Stimulated activated CD4-positive, alpha-beta T cell treated with anti-CD3 and anti-CD28 coated beads, TNF-alpha, amount 100 ng/mL, for 48 hours (primary cell): Measurements from ENCODE around the gene RBM27.
"Not testable (repeated sequence)": the region's sequence is repeated elsewhere in the genome, so short reads cannot be mapped to it uniquely, and the experiment has no call there.

Source experiments
- DNase-seq, 3 donors: peaks; one replicate each; pipeline ENCODE4 v3.0.0-alpha.2; 2020; ENCODE audit warnings: low read depth in 3 of 3

Gene RBM27, protein sequence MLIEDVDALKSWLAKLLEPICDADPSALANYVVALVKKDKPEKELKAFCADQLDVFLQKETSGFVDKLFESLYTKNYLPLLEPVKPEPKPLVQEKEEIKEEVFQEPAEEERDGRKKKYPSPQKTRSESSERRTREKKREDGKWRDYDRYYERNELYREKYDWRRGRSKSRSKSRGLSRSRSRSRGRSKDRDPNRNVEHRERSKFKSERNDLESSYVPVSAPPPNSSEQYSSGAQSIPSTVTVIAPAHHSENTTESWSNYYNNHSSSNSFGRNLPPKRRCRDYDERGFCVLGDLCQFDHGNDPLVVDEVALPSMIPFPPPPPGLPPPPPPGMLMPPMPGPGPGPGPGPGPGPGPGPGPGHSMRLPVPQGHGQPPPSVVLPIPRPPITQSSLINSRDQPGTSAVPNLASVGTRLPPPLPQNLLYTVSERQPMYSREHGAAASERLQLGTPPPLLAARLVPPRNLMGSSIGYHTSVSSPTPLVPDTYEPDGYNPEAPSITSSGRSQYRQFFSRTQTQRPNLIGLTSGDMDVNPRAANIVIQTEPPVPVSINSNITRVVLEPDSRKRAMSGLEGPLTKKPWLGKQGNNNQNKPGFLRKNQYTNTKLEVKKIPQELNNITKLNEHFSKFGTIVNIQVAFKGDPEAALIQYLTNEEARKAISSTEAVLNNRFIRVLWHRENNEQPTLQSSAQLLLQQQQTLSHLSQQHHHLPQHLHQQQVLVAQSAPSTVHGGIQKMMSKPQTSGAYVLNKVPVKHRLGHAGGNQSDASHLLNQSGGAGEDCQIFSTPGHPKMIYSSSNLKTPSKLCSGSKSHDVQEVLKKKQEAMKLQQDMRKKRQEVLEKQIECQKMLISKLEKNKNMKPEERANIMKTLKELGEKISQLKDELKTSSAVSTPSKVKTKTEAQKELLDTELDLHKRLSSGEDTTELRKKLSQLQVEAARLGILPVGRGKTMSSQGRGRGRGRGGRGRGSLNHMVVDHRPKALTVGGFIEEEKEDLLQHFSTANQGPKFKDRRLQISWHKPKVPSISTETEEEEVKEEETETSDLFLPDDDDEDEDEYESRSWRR

DNA sequence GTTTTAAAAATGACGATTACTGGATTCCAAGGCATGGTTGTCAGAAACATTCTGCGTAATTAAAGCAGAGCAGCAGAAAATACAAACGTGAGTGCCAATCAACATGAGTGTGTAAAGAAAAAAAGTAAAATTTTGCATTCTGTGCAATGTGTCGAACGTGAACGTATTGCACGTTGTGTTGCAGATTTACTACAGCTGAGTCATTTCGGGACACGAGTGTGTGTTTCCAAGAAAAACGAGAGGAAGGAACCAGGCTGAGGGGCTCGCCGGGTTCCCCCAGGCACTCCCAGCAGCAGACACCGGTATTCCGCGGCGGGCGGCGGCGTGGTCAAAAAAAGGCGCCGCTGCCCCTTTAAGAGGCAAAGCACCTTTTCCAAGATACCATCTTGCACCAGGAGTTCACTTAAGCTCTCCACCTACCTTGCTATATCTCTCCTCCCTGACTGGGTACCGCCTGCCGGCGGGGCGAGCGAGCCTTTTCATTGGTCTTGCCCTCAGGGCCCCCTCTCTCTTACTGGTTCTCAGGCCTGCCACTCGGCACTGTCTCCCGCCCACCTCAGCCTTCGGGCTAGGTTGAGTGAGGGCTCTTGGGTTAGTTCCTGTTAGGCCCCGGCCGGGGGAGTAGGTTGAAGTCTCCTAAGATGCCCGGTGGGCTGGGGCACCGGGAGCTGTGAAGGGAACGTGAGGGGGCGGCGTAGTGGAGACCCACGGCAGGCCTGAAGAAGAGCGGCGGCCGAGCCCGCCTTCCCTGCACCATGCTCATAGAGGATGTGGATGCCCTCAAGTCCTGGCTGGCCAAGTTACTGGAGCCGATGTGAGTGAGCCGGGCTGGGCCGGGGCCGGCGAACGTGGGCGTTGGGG is at the start of gene RBM27:
Gene RBM27 (plus strand): TSS at position 595 of the 861 bp plus-strand sequence. CDS start 161 bp downstream, at position 756.
- peak; percentile 87 to 97 (median 94) for DNase-seq

GRCh38 chr5:146158255-146158654 is 45.1 kb upstream of the RBM27 start:
- no peak for DNase-seq

- DNase-seq: no peak
Measured at GRCh38 chr5:146164382-146164781, 39.0 kb upstream of the RBM27 start.

- DNase-seq: no peak
Measured at GRCh38 chr5:146165460-146165859, 37.9 kb upstream of the RBM27 start.

DNA sequence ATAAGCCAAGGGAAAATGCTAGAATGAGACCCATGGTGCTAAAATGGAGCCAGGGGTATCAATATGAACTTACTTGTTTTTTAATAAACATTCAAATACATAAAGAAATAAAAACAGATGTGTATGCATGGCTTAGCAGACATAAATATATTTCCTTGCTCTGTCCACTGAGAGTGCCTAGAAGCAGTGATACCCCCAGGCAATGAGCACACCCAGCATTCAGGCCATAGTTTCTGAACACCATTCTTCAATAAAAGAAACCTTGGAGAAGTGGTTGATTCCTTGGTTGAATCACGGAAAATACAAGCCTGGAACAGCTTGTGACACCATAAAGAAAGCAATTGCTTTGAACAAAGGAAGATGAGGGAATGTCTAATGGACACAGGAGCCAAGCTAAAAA is 37.5 kb upstream of the RBM27 start:
- no peak for DNase-seq

DNA sequence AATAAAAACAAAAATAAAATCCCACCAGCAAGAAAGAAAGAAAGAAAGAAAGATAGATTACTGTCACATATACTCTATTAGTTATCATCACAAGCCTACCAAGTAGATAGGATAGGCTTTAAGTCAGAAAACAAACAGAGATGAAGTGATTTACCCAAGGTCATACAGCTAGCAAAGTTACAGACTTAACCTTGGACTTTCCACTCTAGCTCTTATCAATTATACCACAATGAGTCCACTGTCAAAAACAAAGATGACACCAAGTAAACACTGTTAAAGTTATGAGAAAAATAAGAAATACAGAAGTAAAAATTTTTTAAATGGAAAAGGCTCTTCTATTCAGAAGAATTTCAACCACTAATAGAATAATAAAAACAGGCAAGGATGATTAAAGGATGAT is 34.3 kb upstream of the RBM27 start:
- DNase-seq: no peak

DNA sequence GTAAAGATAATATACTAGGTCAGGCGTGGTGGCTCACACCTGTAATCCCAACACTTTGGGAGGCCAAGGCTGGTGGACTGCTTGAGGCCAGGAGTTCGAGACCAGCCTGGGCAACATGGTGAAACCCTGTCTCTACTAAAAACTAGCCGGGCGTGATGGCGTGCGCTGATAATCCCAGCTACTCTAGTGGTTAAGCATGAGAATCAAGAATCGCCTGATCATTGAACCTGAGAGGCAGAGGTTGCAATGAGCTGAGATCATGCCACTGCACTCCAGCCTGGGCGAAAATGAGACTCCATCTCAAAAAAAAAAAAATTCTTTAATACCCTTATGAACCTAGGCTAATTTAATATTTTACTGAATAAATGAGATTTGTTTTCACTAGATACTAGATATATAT is 30.4 kb upstream of the RBM27 start:
- not testable (repeated sequence) for DNase-seq

- no peak for DNase-seq
Measured at GRCh38 chr5:146173597-146173996, 29.8 kb upstream of the RBM27 start.

GRCh38 chr5:146176805-146177204 is 26.6 kb upstream of the RBM27 start:
- DNase-seq: no peak

GRCh38 chr5:146179696-146180095 is 23.7 kb upstream of the RBM27 start:
- DNase-seq: no peak

- DNase-seq: not testable (repeated sequence)
Measured at GRCh38 chr5:146183403-146183802, 20.0 kb upstream of the RBM27 start.

GRCh38 chr5:146185161-146185560 is 18.2 kb upstream of the RBM27 start:
- DNase-seq: no peak

DNA sequence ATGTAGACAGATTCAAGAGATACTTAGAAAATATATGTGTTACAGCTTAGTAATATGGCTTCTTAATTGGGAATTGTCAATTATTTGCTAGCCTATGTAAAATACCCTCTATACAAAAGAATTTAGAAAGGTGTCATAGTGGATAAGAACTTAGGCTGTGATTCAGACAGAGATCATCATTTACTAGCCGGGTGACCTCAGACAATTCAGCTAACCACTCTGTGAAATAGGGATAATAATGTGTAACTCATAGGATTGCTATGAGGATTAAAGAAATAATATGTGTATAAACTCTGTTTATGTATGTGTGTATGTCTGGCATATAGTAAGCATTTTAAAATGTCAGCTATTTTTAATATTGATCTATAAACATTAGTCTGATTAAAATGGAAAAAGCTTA is 15.0 kb upstream of the RBM27 start:
- no peak for DNase-seq

- DNase-seq: no peak
Measured at GRCh38 chr5:146192571-146193043, 10.8 kb upstream of the RBM27 start.

GRCh38 chr5:146193285-146193684 is 10.1 kb upstream of the RBM27 start:
- no peak for DNase-seq

GRCh38 chr5:146194997-146195396 is 8.4 kb upstream of the RBM27 start:
- not testable (repeated sequence) for DNase-seq

DNA sequence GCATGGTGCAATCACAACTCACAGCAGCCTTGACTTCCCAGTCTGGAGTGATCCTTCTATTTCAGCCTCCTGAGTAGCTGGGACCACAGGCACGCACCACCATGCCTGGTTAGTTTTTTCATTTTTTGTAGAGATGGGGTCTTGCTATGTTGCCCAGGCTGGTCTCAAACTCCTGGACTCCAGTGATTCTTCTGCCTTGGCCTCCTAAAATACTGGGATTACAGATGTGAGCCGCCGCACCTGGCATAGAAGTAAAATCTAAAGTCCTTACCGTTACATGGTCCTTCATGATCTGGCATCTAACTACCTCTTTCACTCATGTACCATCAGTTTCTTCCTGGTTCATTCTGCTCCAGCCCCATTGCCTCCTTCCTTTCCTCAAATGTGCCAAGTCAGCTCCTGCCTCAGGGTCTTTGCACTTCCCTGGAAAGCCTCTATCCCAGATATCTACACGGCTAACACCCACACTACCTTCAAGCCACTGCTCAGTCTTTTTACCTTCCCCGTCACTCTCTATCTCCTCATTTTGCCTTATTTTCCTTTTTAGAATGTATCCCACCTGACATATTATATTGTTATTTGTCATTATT is 6.9 kb upstream of the RBM27 start:
- DNase-seq: no peak

- no peak for DNase-seq
Measured at GRCh38 chr5:146199176-146199815, 4.1 kb upstream of the RBM27 start.

DNA sequence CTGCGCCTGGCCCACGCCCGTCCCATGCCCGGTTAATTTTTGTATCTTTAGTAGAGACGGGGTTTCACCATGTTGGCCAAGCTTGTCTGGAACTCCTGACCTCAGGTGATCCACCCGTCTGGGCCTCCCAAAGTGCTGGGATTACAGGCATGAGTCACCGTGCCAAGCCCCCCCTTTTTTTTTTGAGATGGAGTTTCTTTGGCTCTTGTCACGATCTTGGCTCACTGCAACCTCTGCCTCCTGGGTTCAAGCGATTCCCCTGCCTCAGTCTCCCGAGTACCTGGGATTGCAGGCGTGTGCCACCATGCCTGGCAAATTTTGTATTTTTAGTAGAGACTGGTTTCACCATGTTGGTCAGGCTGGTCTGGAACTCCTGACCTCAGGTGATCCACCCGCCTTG is 1.6 kb upstream of the RBM27 start:
- not testable (repeated sequence) for DNase-seq

- DNase-seq: no peak
Measured at GRCh38 chr5:146203872-146204192, 427 bp downstream of the RBM27 start.
